ENCODE data around the gene DOCK11.

DNA sequence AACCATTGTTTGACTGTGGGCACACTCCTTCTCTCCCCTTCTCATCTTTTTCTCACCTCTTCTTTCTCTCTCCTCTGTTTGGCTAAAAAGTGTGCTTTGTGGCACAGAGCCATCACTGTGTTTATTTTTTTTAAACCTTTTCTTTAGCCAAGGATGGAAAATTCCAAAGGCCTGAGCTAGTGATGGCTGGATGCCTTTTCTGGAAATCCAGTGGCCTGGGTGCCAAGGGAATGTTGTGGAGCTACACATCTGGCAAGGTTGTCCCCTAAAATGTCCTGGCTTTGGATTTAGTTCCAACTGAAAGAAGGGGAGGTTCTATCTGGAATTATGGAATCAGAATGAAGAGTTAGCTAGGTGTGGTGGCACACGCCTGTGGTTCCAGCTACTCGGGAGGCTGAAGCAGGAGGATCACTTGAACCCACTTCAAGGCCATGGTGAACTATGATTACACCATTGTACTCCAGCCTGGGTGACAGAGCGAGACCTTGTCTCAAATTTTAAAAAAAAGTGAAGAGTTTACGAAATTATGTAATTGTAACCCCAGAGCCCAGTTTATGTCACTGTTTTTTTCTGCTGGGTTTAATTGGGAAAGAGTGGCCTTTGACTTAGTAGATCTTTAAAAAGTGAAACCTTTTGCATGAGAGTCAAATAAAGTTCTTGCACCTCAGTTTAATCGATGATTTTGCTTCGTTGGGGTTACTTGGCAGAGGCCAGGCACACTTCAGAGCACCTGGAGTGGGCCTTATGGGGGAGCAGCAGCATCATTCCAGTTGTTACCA lies 17.7 kb downstream of the DOCK11 start:
- no peak for TF ChIP-seq CTCF (conservative IDR thresholded peaks at IDR 0.05; ENCODE audit: low read depth, low read length)
- TF ChIP-seq EZH2 (IDR thresholded peaks at IDR 0.05; ENCODE audit: low read length, unreplicated experiment) = no peak
- no peak for TF ChIP-seq EZH2phosphoT487 (IDR thresholded peaks at IDR 0.05; ENCODE audit: borderline replicate concordance, low read length)
